Lung microvascular endothelial cell (primary cell): Measurements from ENCODE around the gene ERCC1. TPM values are rescaled to one million over a fixed set of nuclear protein-coding genes. Genes with fewer than 3 reads are reported as not detected.
A peak's percentile ranks its signal among the peaks of the same experiment; 100 is the strongest.

Source experiments
- DNase-seq, 2 donors: peaks; one replicate each; pipeline versions ENCODE4 v3.0.0 to v3.0.0-alpha.2; 2010; ENCODE audit warnings: low read depth in 2 of 2
- total RNA-seq: library from RNA; depleted of rRNA; stranded (reverse); fragments of >200 nt; gene quantifications from 2 replicates; pipeline ENCODE4 v1.2.1, GENCODE V29; 2014

The ERCC1 gene
- total RNA-seq, 1 donor from 2014 or later = 49.0 TPM

DNA sequence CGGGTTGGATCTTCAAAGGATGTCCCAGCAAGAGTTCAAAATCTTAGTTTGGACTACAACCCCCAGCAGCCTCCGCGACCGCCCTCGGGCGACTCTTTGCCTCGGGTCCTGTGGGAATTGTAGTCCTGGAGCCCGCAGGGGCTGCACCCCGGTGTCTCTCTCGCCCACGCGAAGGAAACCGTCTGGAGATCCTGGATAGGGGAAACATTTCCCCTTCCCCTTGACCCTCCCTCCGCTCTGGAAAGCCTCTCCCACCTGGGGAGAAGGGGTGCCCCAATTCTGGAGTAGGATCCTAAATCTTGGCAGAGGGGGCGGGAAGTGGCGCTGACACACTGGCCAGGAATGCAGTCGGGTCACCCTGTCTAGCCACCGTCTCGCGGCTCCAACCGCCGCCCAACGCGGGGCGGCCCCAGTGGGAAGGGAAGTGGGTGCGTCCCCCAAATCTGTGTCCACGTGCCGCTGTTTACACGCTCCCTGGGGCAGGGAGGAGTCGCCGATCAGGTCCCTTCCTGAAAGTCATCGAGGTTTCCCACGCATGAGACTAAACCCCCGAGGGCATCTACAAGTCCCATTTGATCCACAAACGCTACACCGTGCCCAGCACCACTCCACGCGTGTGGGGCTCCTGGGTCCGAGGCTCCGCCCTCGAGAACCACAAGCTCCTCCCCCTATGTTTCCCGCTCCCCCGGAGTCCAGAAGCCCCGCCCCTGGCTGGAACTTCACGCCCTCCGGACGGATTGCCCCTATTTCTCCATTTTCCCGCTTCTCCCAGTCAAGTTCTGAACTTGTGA, 18.1 kb downstream of the ERCC1 start:
- peak; percentile 92 for DNase-seq

DNA sequence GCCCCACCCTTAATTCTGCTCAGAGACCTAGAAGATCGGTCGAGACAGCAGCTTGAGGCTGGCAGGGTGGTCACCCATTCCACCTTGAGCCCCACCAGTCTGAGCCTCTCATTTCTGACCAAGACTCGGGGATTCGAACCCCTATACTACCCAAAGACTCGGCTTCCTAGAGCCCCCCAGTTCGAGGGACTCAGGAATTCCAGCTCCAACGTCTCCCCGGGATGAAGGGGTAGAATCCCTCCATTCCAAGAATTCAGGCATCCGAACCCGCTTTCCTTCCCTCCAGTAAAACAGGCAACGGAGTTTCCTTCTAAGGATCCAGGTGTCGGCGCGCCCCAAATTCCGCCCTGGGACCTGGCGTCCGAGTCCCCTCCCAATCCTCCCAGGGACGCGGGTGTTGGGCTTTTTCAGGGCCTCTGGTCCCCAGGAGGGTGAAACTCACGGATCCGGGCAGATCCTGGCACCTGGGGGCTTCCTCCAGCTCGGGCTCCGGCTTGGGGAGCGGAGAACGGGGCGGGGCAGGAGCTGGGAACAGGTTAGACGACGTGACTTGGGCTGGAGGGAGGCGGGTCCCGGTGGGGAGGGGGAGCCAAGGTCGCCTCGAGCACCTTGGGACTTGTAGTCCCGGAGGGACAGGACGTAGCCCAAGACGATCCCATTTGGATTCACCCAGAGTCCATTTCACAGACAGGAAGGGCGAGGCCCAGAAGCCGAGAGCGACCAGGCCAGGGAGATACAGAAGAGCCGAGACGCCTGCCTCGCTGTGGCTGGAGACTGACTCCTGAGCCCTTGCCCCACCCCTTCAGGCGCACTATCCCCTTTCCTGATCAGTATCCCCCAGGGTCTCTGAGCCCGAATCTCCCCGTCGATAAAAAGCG, 18.9 kb downstream of the ERCC1 start, which contains the start of gene PPP1R13L:
Gene PPP1R13L (minus strand): TSS at position 513 of the 878 bp plus-strand sequence. CDS start 6,751 bp downstream, outside the sequence.
- DNase-seq = peak; percentile 91 to 93

DNA sequence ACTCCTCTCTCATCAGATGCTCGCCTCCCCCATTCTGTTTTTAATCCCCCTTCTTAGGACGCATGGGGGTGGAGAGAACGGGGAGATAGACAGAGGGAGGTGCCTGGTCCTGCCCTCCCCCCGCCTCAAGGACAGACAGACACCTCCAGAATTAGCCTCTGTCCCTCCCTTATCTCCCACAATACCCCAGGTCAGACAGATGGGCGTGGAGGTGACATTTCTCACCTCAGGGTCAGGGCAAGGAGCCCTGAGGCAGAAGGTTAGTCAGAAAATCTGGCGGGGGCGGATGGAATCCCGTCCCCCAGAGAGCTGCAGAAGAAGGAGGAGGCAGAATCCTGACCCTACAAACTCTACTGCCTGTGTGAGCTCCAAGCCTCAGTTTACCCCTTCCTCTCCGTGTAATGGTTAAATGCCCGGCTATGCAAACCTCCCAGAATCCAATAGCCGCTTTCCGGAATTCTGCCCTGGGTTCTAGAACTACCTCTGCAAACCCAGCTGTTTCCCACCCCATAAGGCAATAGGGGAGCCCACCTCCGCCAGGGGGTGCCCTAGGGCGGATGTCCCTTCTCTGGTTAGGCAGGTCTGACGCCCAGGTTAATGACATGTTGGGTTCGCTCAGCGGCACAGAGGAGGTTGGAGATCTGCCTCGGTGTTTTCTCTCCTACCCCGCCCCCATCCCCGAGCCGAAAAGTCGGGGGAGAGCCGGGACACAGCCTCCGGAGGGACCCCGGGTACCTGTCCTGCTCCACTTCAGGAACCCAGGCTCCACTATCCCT, 19.7 kb downstream of the ERCC1 start:
- DNase-seq = peak; percentile 56 to 81

DNA sequence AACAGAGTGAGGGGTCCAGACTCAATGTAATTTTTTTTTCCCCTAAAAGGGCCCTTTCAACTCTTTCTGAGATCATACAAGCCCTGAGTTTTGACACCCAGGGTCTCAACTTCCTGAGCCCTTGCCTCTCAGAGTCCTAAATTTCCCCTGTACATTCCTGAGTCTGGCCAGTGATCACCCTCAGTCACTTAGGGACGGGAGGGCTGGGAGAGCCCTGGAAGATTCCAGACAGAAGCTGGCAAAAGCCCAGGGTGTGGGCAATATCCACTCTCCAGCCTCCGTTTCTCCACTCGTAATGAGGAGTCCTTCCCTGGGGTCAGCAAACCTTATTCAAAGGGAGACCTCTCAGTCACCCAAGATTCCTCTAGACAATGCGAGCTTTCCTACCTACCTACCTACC, 20.4 kb downstream of the ERCC1 start:
- DNase-seq = no peak

DNA sequence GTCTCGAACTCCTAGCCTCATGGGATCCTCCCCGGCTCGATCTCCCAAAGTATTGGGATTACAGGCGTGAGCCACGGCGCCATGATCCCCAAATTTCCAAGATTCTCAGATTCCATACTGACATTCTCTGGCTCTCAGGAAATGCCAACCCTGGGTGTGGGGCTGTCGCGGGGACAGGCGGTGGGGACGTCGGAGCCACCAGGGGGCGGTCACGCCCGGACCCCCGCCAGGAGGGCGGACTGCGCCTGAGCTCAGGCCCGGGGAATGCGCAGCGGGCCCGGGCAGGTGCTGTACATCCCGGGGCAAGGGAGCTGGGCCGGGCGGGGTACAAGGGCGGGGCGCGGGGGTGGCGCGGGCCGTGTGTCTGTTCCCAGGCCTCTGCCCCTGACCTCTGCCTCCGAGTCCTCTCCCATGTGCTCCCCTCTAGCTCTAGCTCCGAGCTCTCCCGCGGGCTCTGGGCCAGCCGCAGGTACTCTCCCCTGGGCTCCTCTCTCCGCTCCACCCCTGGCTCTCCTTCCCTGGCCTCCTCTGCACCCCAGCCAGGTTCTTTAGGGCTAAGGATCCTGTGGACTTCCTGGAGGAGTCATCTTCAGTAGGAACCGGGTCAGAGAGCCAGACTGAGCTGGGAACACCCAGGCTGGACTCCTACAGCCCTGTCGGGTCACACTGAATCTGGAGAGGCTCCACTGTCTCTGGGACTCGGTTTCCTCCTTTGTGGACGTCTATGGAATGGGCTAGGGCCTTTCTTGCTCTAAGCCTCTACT, 21.2 kb downstream of the ERCC1 start:
- peak; percentile 53 to 81 for DNase-seq

DNA sequence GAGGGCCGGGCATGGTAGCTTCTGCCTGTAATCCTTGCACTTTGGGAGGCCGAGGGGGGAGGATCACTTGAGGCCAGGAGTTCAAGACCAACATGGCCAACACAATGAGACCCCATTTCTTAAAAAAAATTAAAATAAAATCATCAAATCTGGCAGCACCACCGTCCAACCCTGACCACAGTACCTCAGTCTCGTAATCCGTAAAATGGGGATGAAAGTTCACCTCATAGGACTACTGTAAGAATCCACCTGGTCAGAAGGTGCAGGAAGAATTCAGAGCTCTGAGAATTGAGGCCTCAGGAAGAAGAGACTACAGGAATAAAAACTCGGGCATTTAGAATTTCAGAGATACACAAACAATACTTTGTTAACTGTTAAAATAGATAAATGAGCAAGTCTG, 21.9 kb downstream of the ERCC1 start:
- DNase-seq = no peak

DNA sequence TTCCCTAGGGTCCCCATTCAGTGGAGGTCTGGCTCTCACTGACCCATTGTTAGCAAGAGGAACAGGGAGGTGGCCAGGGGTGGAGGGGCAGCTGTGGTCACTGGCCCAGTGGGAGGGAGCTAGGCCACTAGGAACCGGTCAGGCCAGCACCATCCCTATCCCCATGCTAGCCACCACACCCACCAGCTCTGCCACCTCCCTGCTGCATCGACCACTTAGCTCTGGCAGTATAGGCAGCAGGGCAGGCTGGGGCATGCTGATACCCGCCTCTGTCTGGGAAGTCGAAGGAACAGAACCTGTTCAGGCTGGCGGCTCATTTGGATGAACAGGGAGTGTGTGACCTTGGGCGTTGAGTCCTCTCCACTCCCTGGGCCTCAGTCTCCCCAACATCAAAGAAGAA, 23.5 kb downstream of the ERCC1 start:
- DNase-seq = no peak

DNA sequence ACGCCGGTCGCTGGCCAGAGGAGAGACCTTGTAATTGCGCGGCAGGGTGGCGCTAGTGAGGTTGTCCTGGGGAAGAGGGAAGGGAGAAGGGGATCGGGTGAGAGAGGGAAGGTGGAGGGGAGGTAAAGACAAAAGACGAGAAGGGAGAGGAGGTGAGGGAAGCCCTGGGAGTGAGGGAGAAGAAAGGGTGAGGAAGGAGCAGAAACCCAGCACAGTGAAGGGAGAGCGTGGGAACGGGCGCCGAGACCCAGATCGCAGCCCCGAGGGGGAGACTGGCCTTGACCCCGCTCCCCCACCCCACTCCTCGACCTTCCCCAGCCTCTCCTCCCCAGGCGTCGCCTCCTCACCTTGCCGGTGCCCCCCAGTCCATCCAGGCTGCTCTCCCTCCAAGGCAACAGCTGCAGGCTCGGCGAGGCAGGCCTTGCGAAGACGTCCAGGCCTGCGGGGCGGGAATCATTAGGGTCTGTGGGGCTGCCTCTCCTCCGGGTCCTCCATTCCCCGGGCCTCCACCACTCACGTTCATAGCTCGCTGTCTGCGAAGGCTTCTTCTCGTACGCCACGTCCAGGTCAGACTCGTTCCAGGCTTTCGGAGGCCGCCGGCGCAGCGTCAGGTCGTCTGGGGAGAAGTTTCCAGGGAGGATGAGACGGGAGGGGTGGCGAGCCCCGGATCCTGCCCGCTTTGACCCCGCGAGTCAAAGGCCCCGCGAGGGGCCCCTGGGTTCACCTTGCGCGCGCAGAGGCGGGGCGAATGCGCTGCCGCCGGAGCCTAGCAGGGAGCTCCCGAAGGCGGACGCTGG, 27.7 kb downstream of the ERCC1 start:
- DNase-seq = no peak

DNA sequence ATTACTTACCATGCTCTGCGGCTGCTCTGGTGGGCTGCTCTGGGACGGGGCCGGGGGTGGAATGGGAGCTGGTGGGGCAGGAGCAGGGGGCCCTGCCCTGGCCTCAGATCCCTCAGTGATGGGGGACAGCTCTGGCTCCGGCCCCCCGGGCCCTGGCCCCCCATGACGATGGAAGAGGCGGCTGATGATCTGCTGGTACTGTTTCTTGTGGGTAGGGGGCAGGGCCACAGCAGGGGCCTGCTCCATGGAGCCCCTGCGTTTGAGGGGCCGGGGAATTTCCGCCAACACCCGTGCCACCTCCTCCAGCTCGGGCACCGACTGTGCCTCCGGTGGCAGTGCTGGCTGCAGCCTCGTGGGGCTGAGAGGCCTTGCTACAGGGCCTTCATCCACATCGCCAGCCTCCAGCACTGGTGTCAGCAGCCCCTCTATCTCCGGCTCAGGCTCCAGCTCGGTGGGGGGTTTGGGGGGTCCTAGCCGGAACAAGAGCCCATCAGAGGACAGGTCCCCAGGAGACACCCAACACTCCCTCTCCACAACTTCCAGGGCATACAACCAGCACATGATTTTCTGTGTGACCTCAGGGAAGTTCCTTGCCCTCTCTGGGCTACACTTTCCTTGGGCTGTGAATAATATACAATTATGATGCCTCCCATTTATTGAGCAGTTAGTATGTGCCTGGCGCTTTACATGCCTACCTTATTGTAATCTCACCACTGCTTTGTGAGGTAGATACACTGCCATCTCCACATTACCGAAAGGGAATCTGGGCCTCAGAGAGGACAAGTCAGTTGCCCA, 31.6 kb downstream of the ERCC1 start:
- no peak for DNase-seq

DNA sequence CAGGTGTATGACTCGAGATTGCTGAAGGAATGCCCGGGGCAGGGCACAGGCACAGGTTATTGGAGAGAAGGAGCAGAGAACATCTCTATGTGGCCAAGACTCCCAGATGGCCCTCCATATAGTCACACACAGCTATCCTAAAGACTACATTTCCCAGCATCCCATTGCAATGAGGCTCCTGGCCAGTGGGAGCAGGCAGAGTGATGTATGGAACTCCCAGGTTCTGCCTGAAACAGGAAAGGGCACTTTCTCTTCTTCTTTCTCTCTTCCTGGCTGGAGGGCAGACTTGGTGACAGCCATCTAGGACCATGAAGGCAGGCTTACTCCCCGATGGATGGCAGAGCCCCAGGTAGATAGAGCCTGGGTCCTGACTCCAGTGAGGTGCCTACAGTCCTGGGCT, 32.4 kb downstream of the ERCC1 start:
- DNase-seq = no peak

DNA sequence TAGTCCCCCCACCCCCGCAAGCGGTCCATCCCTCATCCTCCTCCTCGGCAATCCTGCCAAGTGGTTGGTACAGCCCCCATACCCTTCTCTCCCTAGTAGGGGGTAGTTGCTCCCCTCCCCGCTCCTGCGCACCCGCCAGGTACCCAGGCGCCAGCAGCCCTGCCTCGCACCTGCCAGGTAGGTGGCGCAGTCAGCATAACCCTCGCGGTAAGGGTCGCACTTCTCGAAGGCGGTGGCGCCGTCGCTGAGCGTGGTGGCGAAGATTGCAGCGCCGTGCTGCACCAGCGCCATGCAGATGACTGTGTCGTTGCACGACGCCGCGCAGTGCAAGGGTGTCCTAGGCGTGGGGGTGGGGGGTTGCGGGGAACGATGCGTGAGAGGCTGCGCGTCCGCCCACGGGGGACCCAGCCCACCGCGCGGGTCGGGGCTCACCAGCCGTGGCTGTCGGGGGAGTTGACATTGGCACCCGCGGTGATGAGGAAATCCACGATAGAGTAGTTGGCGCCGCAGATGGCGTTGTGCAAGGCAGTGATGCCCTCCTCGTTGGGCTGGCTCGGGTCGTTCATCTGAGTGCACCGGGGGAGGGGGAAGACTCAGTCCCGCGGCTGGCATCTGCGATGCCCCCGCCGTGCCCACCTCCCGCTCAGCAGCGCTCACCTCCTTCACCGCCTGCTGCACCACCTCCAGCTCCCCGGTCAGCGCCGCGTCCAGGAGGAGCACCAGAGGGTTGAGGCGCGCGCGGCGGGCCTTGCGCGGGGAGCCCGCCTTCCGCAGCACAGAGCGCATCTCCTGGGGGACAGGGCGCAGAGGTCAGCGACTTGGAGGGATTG, 38.1 kb downstream of the ERCC1 start:
- no peak for DNase-seq

DNA sequence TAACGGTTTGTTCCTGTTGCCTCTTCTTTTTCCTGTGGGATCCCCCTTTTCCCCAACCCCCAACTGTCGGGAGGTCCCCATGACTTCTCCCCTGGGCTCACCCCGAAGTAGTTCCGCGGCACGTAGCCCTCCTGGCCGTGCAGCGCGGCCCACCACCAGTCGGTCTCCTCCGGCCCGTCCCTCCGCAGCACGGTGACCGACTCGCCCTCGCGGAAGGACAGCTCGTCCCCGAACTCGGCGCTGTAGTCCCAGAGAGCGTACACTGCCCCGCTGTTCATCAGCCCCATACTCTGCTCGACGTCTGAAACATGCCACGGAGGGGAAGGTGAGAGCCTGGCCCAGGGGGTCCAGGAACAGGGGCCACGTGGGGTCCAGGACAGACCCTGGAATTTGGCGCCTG, 41.3 kb downstream of the ERCC1 start:
- no peak for DNase-seq

DNA sequence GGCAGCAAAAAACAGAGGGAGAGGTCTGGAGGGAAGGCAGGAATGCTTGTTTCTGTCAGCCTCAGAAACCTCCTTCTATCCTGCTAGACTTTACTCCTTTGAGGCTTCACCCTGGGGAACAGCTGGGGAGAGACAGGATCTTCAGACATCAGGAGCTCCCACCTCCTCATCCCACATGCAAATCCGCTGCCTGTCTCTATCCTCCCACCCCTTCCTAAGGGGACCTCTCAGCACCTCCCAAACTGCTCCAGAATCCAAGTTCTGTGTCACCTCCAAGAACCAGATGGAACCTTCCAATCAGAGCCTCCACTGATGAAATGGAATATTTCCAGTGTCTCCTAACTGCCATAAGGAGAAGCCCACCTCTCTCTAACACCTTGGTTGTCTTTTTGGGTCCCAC, 43.6 kb downstream of the ERCC1 start:
- no peak for DNase-seq

DNA sequence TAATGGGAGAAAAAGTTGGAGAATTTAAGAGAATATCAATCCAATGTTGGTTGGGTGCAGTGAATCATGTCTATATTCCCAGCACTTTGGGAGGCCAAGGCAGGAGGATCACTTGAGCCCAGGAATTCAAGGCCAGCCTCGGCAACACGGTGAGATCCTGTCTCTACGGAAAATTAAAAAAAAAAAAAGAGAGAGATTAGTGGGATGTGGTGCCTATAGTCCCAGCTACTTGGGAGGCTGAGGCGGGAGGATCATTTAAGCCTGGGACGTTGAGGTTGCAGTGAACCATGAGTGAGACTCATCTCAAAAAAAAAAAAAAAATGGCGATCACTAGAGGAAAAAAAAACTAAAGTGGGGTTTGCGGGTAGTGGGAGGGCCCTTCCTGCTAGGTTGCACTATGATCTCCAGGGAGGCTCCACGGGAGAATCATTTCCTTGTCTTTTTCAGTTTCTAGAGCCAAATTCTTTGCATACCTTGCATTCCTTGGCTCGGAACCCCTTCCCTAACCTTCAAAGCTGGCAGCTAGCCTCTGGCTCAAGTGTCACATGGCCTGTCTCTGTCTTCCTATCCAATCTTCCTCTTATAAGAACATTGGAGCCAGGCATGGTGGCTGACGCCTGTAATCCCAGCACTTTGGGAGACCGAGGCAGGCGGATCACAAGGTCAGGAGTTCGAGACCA, 47.5 kb downstream of the ERCC1 start:
- peak; percentile 77 to 89 for DNase-seq

DNA sequence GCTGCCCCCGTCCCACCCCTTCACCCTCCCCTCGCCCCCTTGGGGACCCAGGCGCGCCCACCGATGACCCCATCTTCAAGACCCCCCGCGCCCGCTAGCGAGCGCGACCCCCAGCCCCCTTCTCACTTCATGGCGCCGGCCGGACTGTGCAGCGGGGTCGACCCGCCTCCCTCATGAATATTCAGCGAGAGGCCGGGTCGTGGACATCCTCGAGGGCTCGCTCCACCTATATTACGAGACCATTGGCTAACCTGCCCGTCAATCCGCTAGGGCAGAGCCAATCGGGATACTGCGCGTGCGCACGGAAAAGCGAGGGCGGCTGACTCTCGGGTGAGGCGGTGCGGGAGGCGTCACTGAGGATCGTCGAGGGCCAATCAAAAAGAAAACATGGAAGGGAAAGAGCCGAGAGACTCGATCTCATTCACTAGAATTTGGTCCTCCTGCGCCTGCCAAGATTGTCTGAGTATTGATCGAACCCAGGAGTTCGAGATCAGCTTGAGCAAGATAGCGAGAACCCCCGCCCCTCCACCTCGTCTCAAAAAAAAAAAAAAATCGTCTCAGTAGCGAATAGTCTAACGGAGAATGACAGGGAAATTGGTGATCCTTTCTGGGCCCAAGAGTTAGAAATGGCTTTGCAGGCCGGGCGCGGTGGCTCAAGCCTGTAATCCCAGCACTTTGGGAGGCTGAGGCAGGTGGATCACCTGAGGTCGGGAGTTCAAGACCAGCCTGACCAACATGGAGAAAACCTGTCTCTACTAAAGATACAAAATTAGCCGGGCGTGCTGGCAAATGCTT, 53.1 kb downstream of the ERCC1 start, which contains the start of gene ERCC2:
Gene ERCC2 (minus strand): TSS at position 164 of the 795 bp plus-strand sequence. CDS start 33 bp downstream, at position 131.
- peak; percentile 99 for DNase-seq

DNA sequence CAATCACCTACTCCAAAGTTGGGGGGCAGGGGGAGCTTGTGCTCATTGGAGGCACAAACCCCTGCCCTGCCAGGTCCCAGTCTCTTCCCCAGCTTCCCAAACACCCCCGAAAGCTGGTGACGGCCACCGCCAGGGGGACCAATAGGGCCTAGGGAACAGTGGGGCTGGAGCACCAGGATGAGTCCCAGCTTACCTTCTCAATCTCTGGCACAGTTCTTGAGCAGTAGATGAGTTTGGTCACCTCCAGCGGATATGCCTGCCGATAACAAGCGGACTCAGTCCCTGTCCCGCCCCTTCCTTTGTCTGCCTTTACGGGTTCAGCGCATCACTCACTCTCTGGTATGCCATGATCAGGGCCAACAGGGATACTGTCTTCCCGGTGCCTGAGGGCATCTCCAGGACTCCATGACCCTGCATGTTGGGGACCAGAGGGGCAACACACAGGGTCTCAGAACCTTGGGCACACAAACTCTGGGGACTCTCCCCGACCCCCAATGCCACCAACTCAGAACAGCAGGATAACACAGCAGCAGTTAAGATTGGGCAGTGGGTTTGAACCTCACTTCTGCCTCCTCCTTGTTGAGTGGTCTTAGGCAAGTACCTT, 54.9 kb downstream of the ERCC1 start:
- peak; percentile 29 to 31 for DNase-seq
